PFSK-1 (cell line): ENCODE data around the gene TMEM158.

Experiments
- FOXP2 ChIP-seq: optimal IDR thresholded peaks from 2 replicates; pipeline ENCODE3; 2011; ENCODE audit warnings: borderline replicate concordance, control low read depth, inconsistent platforms; ENCODE audit not compliant: insufficient read depth; ENCODE audit errors: extremely low read length, extremely low read depth
- POLR2AphosphoS5 ChIP-seq: IDR thresholded peaks from 2 replicates; pipeline ENCODE4 v1.6.1; 2012; ENCODE audit warnings: low read depth, mild to moderate bottlenecking, control low read depth, low read length, moderate library complexity
- REST ChIP-seq, 2 experiments: IDR thresholded peaks; 2 replicates each; pipeline versions ENCODE4 v1.6.1 to v1.8.0; 2011 to 2012; ENCODE audit warnings: low read depth in 2 of 2, low read length in 2 of 2, control low read depth in 1 of 2, inconsistent platforms in 1 of 2, mild to moderate bottlenecking in 1 of 2, moderate library complexity in 1 of 2; ENCODE audit not compliant: insufficient read depth in 1 of 2
- SIN3A ChIP-seq: IDR thresholded peaks from 2 replicates; pipeline ENCODE4 v1.6.1; 2012; ENCODE audit warnings: mild to moderate bottlenecking, low read length, moderate library complexity, borderline replicate concordance; ENCODE audit not compliant: insufficient read depth
- TAF1 ChIP-seq: IDR thresholded peaks from 2 replicates; pipeline ENCODE4 v1.6.1; 2012; ENCODE audit warnings: low read length, control low read depth, borderline replicate concordance; ENCODE audit not compliant: insufficient read depth

The TMEM158 gene

GRCh38 chr3:45241206-45241605 lies 15.1 kb upstream of the TMEM158 start:
- TF ChIP-seq FOXP2 (no peak), SIN3A (no peak), TAF1 (no peak)

GRCh38 chr3:45240292-45240691 lies 14.2 kb upstream of the TMEM158 start:
- TF ChIP-seq POLR2AphosphoS5 (no peak), SIN3A (no peak), TAF1 (no peak)

GRCh38 chr3:45239254-45239653 lies 13.2 kb upstream of the TMEM158 start:
- TF ChIP-seq POLR2AphosphoS5, result no peak
- no peak for TF ChIP-seq SIN3A
- no peak for TF ChIP-seq TAF1
- TF ChIP-seq FOXP2, result no peak

- TF ChIP-seq POLR2AphosphoS5, result no peak
- no peak for TF ChIP-seq TAF1
- TF ChIP-seq FOXP2, result no peak
- TF ChIP-seq REST (IDR thresholded peaks at IDR 0.05; ENCODE audit: insufficient read depth in 1 of 2, low read depth in 2 of 2, low read length in 2 of 2), result no peak
- TF ChIP-seq SIN3A, result no peak
These were observed 10.9 kb upstream of the TMEM158 start for GRCh38 chr3:45236964-45237363.

- TF ChIP-seq POLR2AphosphoS5, result no peak
- no peak for TF ChIP-seq TAF1
- no peak for TF ChIP-seq REST (IDR thresholded peaks at IDR 0.05; ENCODE audit: insufficient read depth in 1 of 2, low read depth in 2 of 2, low read length in 2 of 2)
These were observed 9.3 kb upstream of the TMEM158 start for GRCh38 chr3:45235409-45235808.

- no peak for TF ChIP-seq REST (IDR thresholded peaks at IDR 0.05; ENCODE audit: insufficient read depth in 1 of 2, low read depth in 2 of 2, low read length in 2 of 2)
- TF ChIP-seq TAF1, result no peak
- TF ChIP-seq POLR2AphosphoS5, result no peak
- no peak for TF ChIP-seq SIN3A
- TF ChIP-seq FOXP2, result no peak
These were observed 8.2 kb upstream of the TMEM158 start for GRCh38 chr3:45234250-45234649.

GRCh38 chr3:45232521-45232920 lies 6.4 kb upstream of the TMEM158 start:
- TF ChIP-seq POLR2AphosphoS5 (no peak), TAF1 (no peak), REST (IDR thresholded peaks at IDR 0.05; ENCODE audit: insufficient read depth in 1 of 2, low read depth in 2 of 2, low read length in 2 of 2) (no peak), FOXP2 (no peak), SIN3A (no peak)
